GM19240 (cell line): ENCODE data around the gene HLA-DQA1.
A peak's percentile ranks its signal among the peaks of the same experiment; 100 is the strongest.
"Not testable (repeated sequence)": the region's sequence is repeated elsewhere in the genome, so short reads cannot be mapped to it uniquely, and the experiment has no call there.

ENCODE experiments used
- DNase-seq: peaks from one replicate; pipeline ENCODE4 v3.0.0; 2011; ENCODE audit warnings: low spot score; ENCODE audit not compliant: insufficient read length

The HLA-DQA1 gene

GRCh38 chr6:32658268-32658897 is 21.2 kb downstream of the HLA-DQA1 start:
- no peak for DNase-seq

- DNase-seq: no peak
These were observed 22.8 kb downstream of the HLA-DQA1 start for GRCh38 chr6:32659856-32660595.

- no peak for DNase-seq
These were observed 24.9 kb downstream of the HLA-DQA1 start for GRCh38 chr6:32662099-32662498.

- DNase-seq: no peak
These were observed 25.6 kb downstream of the HLA-DQA1 start for GRCh38 chr6:32662836-32663235.

- no peak for DNase-seq
These were observed 27.1 kb downstream of the HLA-DQA1 start for GRCh38 chr6:32664354-32664753.

- no peak for DNase-seq
These were observed 27.7 kb downstream of the HLA-DQA1 start for GRCh38 chr6:32664827-32665362.

- DNase-seq: no peak
These were observed 28.5 kb downstream of the HLA-DQA1 start for GRCh38 chr6:32665661-32666060.

GRCh38 chr6:32666420-32667300 is 29.5 kb downstream of the HLA-DQA1 start, which contains the start of gene HLA-DQB1:
HLA-DQB1 (minus strand) TSS chr6:32666657; CDS start chr6:32666607, 50 bp downstream.
- DNase-seq: peak; percentile 33

GRCh38 chr6:32668226-32668747 is 31.1 kb downstream of the HLA-DQA1 start:
- DNase-seq: peak; percentile 48

- DNase-seq: no peak
These were observed 32.0 kb downstream of the HLA-DQA1 start for GRCh38 chr6:32669240-32669639.

- no peak for DNase-seq
These were observed 32.7 kb downstream of the HLA-DQA1 start for GRCh38 chr6:32669893-32670292.

GRCh38 chr6:32671908-32672307 is 34.7 kb downstream of the HLA-DQA1 start:
- DNase-seq: not testable (repeated sequence)

GRCh38 chr6:32674123-32674522 is 36.9 kb downstream of the HLA-DQA1 start:
- DNase-seq: not testable (repeated sequence)

GRCh38 chr6:32679492-32679891 is 42.3 kb downstream of the HLA-DQA1 start:
- no peak for DNase-seq

- DNase-seq: no peak
These were observed 42.8 kb downstream of the HLA-DQA1 start for GRCh38 chr6:32680055-32680454.

- DNase-seq: no peak
These were observed 47.0 kb downstream of the HLA-DQA1 start for GRCh38 chr6:32684246-32684645.

GRCh38 chr6:32685603-32686002 is 48.4 kb downstream of the HLA-DQA1 start:
- no peak for DNase-seq

GRCh38 chr6:32689531-32690501 is 52.6 kb downstream of the HLA-DQA1 start:
- no peak for DNase-seq

- no peak for DNase-seq
These were observed 54.8 kb downstream of the HLA-DQA1 start for GRCh38 chr6:32692019-32692418.
